H1 (cell line): Measurements from ENCODE around the gene ZNF92. TPM values are rescaled to one million over a fixed set of nuclear protein-coding genes. Genes with fewer than 3 reads are reported as not detected.

Source experiments
- CTCF ChIA-PET: fragments of 300-600 bp; sonication (Branson Sonifier 250); formaldehyde crosslinking; loops from one replicate; lab custom pipeline; 2021; ENCODE audit not compliant: partially characterized antibody; lab: Charles Lee
- POLR2A ChIA-PET: fragments of 300-600 bp; sonication (Branson Sonifier 250); formaldehyde crosslinking; loops from one replicate; lab custom pipeline; 2021; ENCODE audit warnings: inconsistent platforms; ENCODE audit not compliant: partially characterized antibody; lab: Charles Lee
- DNase-seq, 2 experiments: peaks; one replicate each; pipeline versions ENCODE4 v3.0.0 to v3.0.0-alpha.2; 2010 to 2022; ENCODE audit warnings: low spot score in 2 of 2, low read depth in 1 of 2, mixed read lengths in 1 of 2
- FAIRE-seq: peaks from 2 replicates; lab custom pipeline; 2011; peaks lifted over from hg19 to GRCh38; lab: Jason Lieb, UNC
- H2AFZ ChIP-seq: 2 replicates; pipeline ENCODE4 v1.8.1; 2012; ENCODE audit warnings: low read length, inconsistent platforms
- H2AK5ac ChIP-seq: 2 replicates; pipeline ENCODE4 v1.6.1; 2013; ENCODE audit warnings: low read depth, low read length
- H2BK120ac ChIP-seq: replicated peaks from 2 replicates; pipeline ENCODE3; 2013; ENCODE audit warnings: low read depth, low read length, inconsistent platforms
- H2BK12ac ChIP-seq: 2 replicates; pipeline ENCODE4 v1.6.1; 2013; ENCODE audit warnings: low read depth, low read length
- H2BK15ac ChIP-seq: 2 replicates; pipeline ENCODE4 v1.6.1; 2013; ENCODE audit warnings: low read length
- H2BK20ac ChIP-seq: 2 replicates; pipeline ENCODE4 v1.6.1; 2013; ENCODE audit warnings: low read length
- H2BK5ac ChIP-seq: 2 replicates; pipeline ENCODE4 v1.6.1; 2013; ENCODE audit warnings: low read depth, low read length
- H3K14ac ChIP-seq: 2 replicates; pipeline ENCODE4 v1.6.1; 2013; ENCODE audit warnings: inconsistent platforms; ENCODE audit not compliant: insufficient read length
- H3K18ac ChIP-seq: 2 replicates; pipeline ENCODE4 v1.6.1; 2013; ENCODE audit warnings: low read length; ENCODE audit errors: extremely low read depth
- H3K23ac ChIP-seq: 2 replicates; pipeline ENCODE4 v1.6.1; 2013; ENCODE audit warnings: inconsistent platforms; ENCODE audit not compliant: insufficient read length
- H3K23me2 ChIP-seq: 2 replicates; pipeline ENCODE4 v1.6.1; 2013; ENCODE audit warnings: low read depth, low read length
- H3K27ac ChIP-seq: 2 replicates; pipeline ENCODE4 v1.6.1; 2011; ENCODE audit warnings: low read depth, low read length, inconsistent platforms
- H3K27me3 ChIP-seq, 4 experiments: replicated peaks in 1 of 4; 1 replicate in 1 of 4; 2 replicates in 3 of 4; pipeline versions ENCODE4 v1.6.1 to v1.8.1; 2011 to 2013; ENCODE audit warnings: low read length in 3 of 4, mild to moderate bottlenecking in 3 of 4, inconsistent platforms in 2 of 4, mixed read lengths in 2 of 4, moderate library complexity in 1 of 4; ENCODE audit not compliant: control insufficient read depth in 3 of 4, insufficient read depth in 3 of 4; ENCODE audit errors: extremely low read depth in 1 of 4
- H3K36me3 ChIP-seq, 4 experiments: 2 replicates each; pipeline versions ENCODE4 v1.6.1 to v1.8.1; 2011 to 2013; ENCODE audit warnings: mild to moderate bottlenecking in 4 of 4, low read length in 3 of 4, moderate library complexity in 2 of 4, control low read depth in 1 of 4, inconsistent platforms in 1 of 4; ENCODE audit not compliant: insufficient read depth in 4 of 4, control insufficient read depth in 2 of 4
- H3K4ac ChIP-seq: replicated peaks from 2 replicates; pipeline ENCODE3; 2013; ENCODE audit warnings: low read length, low read depth, mixed read lengths, inconsistent platforms; ENCODE audit not compliant: insufficient read length
- H3K4me1 ChIP-seq, 4 experiments: replicated peaks in 1 of 4; 1 replicate in 1 of 4; 2 replicates in 3 of 4; pipeline versions ENCODE4 v1.6.1 to v1.8.1; 2011 to 2013; ENCODE audit warnings: low read length in 3 of 4, inconsistent platforms in 2 of 4, mixed read lengths in 1 of 4; ENCODE audit not compliant: insufficient read depth in 4 of 4, control insufficient read depth in 3 of 4
- H3K4me2 ChIP-seq, 2 experiments: 2 replicates each; pipeline versions ENCODE4 v1.6.1 to v1.8.1; 2011 to 2013; ENCODE audit warnings: low read depth in 2 of 2, low read length in 2 of 2, control low read depth in 1 of 2, inconsistent platforms in 1 of 2, mild to moderate bottlenecking in 1 of 2; ENCODE audit not compliant: insufficient read depth in 1 of 2
- H3K4me3 ChIP-seq, 4 experiments: fragments of 200-600, 300-600 bp in 1 of 4; sonication (generic), shearing (Covaris generic), sonication (Bioruptor Twin) in 1 of 4; 2 replicates each; pipeline versions ENCODE4 v1.5.1 to v1.8.1; 2011 to 2016; ENCODE audit warnings: low read length in 4 of 4, low read depth in 3 of 4, control low read depth in 2 of 4, inconsistent platforms in 2 of 4, mild to moderate bottlenecking in 2 of 4, mixed read lengths in 1 of 4, moderate library complexity in 1 of 4; ENCODE audit not compliant: insufficient read depth in 2 of 4; ENCODE audit errors: extremely low read depth in 1 of 4
- H3K56ac ChIP-seq: replicated peaks from 2 replicates; pipeline ENCODE3; 2013; ENCODE audit warnings: low read depth, mild to moderate bottlenecking, mixed read lengths, low read length, inconsistent platforms; ENCODE audit not compliant: insufficient read length
- H3K79me1 ChIP-seq: 2 replicates; pipeline ENCODE4 v1.6.1; 2013; ENCODE audit warnings: low read depth, low read length, control low read depth
- H3K79me2 ChIP-seq, 2 experiments: 2 replicates each; pipeline versions ENCODE4 v1.6.1 to v1.8.1; 2012 to 2013; ENCODE audit warnings: low read length in 2 of 2, mild to moderate bottlenecking in 2 of 2, inconsistent platforms in 1 of 2; ENCODE audit not compliant: insufficient read depth in 2 of 2, control insufficient read depth in 1 of 2
- H3K9ac ChIP-seq, 4 experiments: replicated peaks in 1 of 4; 1 replicate in 1 of 4; 2 replicates in 3 of 4; pipeline versions ENCODE4 v1.6.1 to v1.8.1; 2011 to 2013; ENCODE audit warnings: low read depth in 3 of 4, low read length in 3 of 4, control low read depth in 2 of 4, mild to moderate bottlenecking in 2 of 4, moderate library complexity in 2 of 4, inconsistent platforms in 1 of 4; ENCODE audit errors: extremely low read depth in 1 of 4
- H3K9me3 ChIP-seq, 2 experiments: 2 replicates each; pipeline versions ENCODE4 v1.6.1 to v1.8.1; 2012 to 2013; ENCODE audit warnings: mild to moderate bottlenecking in 2 of 2, moderate library complexity in 2 of 2, control low read depth in 1 of 2, inconsistent platforms in 1 of 2, low read depth in 1 of 2, low read length in 1 of 2, mixed read lengths in 1 of 2; ENCODE audit not compliant: insufficient read depth in 2 of 2
- H4K20me1 ChIP-seq, 2 experiments: replicated peaks in 1 of 2; 2 replicates each; pipeline versions ENCODE3 to v1.8.1; 2011 to 2013; ENCODE audit warnings: inconsistent platforms in 2 of 2, low read length in 2 of 2, mild to moderate bottlenecking in 1 of 2; ENCODE audit not compliant: insufficient read depth in 2 of 2, control insufficient read depth in 1 of 2
- H4K5ac ChIP-seq: 2 replicates; pipeline ENCODE4 v1.6.1; 2013; ENCODE audit warnings: low read length, low read depth, mixed read lengths, inconsistent platforms; ENCODE audit not compliant: insufficient read length
- H4K8ac ChIP-seq: 2 replicates; pipeline ENCODE4 v1.8.0; 2013; ENCODE audit warnings: mild to moderate bottlenecking, moderate library complexity, low read length, inconsistent platforms; ENCODE audit not compliant: insufficient read depth; ENCODE audit errors: extremely low read depth
- H4K91ac ChIP-seq: replicated peaks from 2 replicates; pipeline ENCODE3; 2013; ENCODE audit warnings: low read length, mixed read lengths, inconsistent platforms; ENCODE audit not compliant: insufficient read length
- ASH2L ChIP-seq: fragments of 200-600, 300-600 bp; sonication (generic); IDR thresholded peaks from one replicate; pipeline ENCODE4 v1.7.1; 2017; ENCODE audit warnings: low read length
- BCL11A ChIP-seq, 2 experiments: IDR thresholded peaks; one replicate each; pipeline ENCODE4 v1.6.1; 2011; ENCODE audit warnings: low read depth in 2 of 2, low read length in 2 of 2, mild to moderate bottlenecking in 2 of 2
- CEBPB ChIP-seq: IDR thresholded peaks from 2 replicates; pipeline ENCODE4 v1.6.1; 2012; ENCODE audit warnings: low read depth, low read length
- EGR1 ChIP-seq: IDR thresholded peaks from 2 replicates; pipeline ENCODE4 v1.6.1; 2011; ENCODE audit warnings: low read depth, low read length, borderline replicate concordance
- EP300 ChIP-seq, 2 experiments: IDR thresholded peaks; 1 replicate in 1 of 2; 2 replicates in 1 of 2; pipeline ENCODE4 v1.6.1; 2011 to 2012; ENCODE audit warnings: low read depth in 2 of 2, low read length in 2 of 2, mild to moderate bottlenecking in 2 of 2, borderline replicate concordance in 1 of 2, inconsistent platforms in 1 of 2, moderate library complexity in 1 of 2
- NRF1 ChIP-seq: IDR thresholded peaks from 2 replicates; pipeline ENCODE4 v1.6.1; 2011; ENCODE audit warnings: mild to moderate bottlenecking, low read depth, low read length, improper control_type of control experiment
- PHF8 ChIP-seq: fragments of 200-600 bp; sonication (generic); conservative IDR thresholded peaks from 2 replicates; pipeline ENCODE4 v1.7.1; 2012; ENCODE audit warnings: low read depth, mild to moderate bottlenecking, inconsistent platforms, low read length, moderate library complexity
- POLR2A ChIP-seq, 2 experiments: IDR thresholded peaks; 1 replicate in 1 of 2; 2 replicates in 1 of 2; pipeline ENCODE4 v1.6.1; 2011; ENCODE audit warnings: low read depth in 2 of 2, low read length in 2 of 2, mild to moderate bottlenecking in 2 of 2; ENCODE audit errors: control extremely low read depth in 1 of 2
- RBBP5 ChIP-seq: IDR thresholded peaks from 2 replicates; pipeline ENCODE4 v1.7.1; 2012; ENCODE audit warnings: low read depth, mild to moderate bottlenecking, inconsistent platforms, low read length, moderate library complexity, borderline replicate concordance
- SP2 ChIP-seq: IDR thresholded peaks from 2 replicates; pipeline ENCODE4 v1.6.1; 2012; ENCODE audit warnings: mild to moderate bottlenecking, low read length, inconsistent platforms
- YY1 ChIP-seq: IDR thresholded peaks from 2 replicates; pipeline ENCODE4 v1.6.1; 2011; ENCODE audit warnings: low read depth, mild to moderate bottlenecking, low read length
- ZNF274 ChIP-seq: IDR thresholded peaks from 2 replicates; pipeline ENCODE4 v1.7.0; 2012; ENCODE audit warnings: low read length, borderline replicate concordance; ENCODE audit errors: extremely low read depth
- WGBS, 2 experiments: shearing (Covaris generic) in 1 of 2; methylation state at CpG; one replicate each; pipeline versions ENCODE4 v1.1.6 to v1.1.7; 2013 to 2015; ENCODE audit warnings: low lambda C conversion rate in 2 of 2, mixed read lengths in 2 of 2, inconsistent platforms in 1 of 2, low coverage in 1 of 2, missing lambda C conversion rate in 1 of 2; ENCODE audit not compliant: insufficient replicate concordance in 2 of 2, insufficient coverage in 1 of 2, insufficient read length in 1 of 2; ENCODE audit errors: extremely low coverage in 1 of 2, missing lambda C conversion rate in 1 of 2; 5-methylcytosine and 5-hydroxymethylcytosine counted together
- polyA plus RNA-seq, 7 experiments: library from polyadenylated mRNA; depleted of rRNA in 3 of 7; stranded (reverse) in 5 of 7; unstranded in 2 of 7; fragments of >200 nt in 5 of 7; fragments of 200-250 nt in 2 of 7; gene quantifications; 1 replicate in 5 of 7; 2 replicates in 1 of 7; 4 replicates in 1 of 7; pipeline versions ENCODE4 v1.2.1 to v1.2.3, GENCODE V29; 2011 to 2013; ENCODE audit warnings: missing spikeins in 2 of 7, mixed read lengths in 2 of 7
- total RNA-seq: library from RNA; stranded (reverse); fragmentation: NEBNext Ultra II Directional; extraction: Animal tissue kit (Norgen Biotek cat#: 25700); gene quantifications from 2 replicates; pipeline ENCODE4 v1.2.1, GENCODE V29; 2021
- TF ChIP-seq, protein P1 (sequence below): IDR thresholded peaks from 2 replicates; pipeline ENCODE4 v1.6.1; 2012; ENCODE audit warnings: inconsistent platforms
- TF ChIP-seq, protein P2 (sequence below): IDR thresholded peaks from 2 replicates; pipeline ENCODE4 v1.6.1; 2012; ENCODE audit warnings: inconsistent platforms

ZNF92 gene
- total and polyA plus RNA-seq, 2 of the 8 experiments (the other 6 are each of a cell fraction or from before 2014, with no cell fraction given) = 2.8 to 39.8 TPM

DNA sequence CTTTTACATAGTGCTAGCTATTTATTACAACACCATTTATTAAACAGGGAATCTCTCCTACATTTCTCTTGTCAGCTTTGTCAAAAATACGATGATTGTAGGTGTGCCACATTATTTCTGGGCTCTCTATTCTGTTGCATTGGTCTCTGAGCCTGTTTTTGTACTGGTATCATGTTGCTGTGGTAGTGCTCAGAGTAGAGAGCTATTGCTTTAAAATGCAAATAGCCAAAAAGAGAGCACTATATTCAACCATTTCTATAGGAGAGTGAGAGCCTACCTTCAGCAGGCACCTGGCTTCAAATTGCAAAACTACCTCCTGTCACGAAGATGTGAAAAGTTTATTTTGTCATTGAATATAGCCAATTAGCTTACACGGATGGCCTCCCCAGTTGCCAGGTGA lies 8.1 kb downstream of the ZNF92 start:
- Histone ChIP-seq H3K4ac (no peak overlapping the region), H3K4me2 (peak overlapping the region; percentile 41 to 42; a peak in 3 of 4 replicates), H3K56ac (no peak overlapping the region), H3K36me3 (peaks cover 0 to 13% (median 2%) of the 10 kb centered on the region in 4 experiments; a peak in 3 of 8 replicates), H3K18ac (no peak overlapping the region), H2BK15ac (no peak overlapping the region), H3K14ac (no peak overlapping the region)
- TF ChIP-seq SP2 (no peak), YY1 (no peak), NRF1 (no peak), ASH2L (no peak), ZNF274 (no peak), POLR2A (IDR thresholded peaks at IDR 0.05; ENCODE audit: control extremely low read depth in 1 of 2, low read depth in 2 of 2, low read length in 2 of 2) (no peak), EGR1 (no peak), PHF8 (no peak), EP300 (IDR thresholded peaks at IDR 0.05; ENCODE audit: borderline replicate concordance in 1 of 2, low read depth in 2 of 2, low read length in 2 of 2) (no peak), RBBP5 (no peak), CEBPB (no peak), BCL11A (IDR thresholded peaks at IDR 0.05; ENCODE audit: low read depth in 2 of 2, low read length in 2 of 2) (no peak)
- TF ChIP-seq, protein P1, sequence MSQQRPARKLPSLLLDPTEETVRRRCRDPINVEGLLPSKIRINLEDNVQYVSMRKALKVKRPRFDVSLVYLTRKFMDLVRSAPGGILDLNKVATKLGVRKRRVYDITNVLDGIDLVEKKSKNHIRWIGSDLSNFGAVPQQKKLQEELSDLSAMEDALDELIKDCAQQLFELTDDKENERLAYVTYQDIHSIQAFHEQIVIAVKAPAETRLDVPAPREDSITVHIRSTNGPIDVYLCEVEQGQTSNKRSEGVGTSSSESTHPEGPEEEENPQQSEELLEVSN = no peak
- TF ChIP-seq, protein P2, sequence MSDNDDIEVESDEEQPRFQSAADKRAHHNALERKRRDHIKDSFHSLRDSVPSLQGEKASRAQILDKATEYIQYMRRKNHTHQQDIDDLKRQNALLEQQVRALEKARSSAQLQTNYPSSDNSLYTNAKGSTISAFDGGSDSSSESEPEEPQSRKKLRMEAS = no peak
- TF ChIP-seq, all 59 proteins: peak for 0
- Histone ChIP-seq H3K4me3 (peak overlapping the region in 1 of 4 experiments; percentile 37; a peak in 1 of 8 replicates), H2BK12ac (no peak overlapping the region), H3K79me1 (peaks cover 2% of the 10 kb centered on the region), H3K27ac (no peak overlapping the region), H3K9me3 (no peaks in the 10 kb centered on the region), H4K5ac (no peak overlapping the region), H2BK20ac (no peak overlapping the region), H2BK120ac (no peak overlapping the region), H2AK5ac (no peak overlapping the region), H4K91ac (no peak overlapping the region), H3K23me2 (peaks cover 2% of the 10 kb centered on the region; the same call in 1 of the 2 replicates), H2BK5ac (no peak overlapping the region), H3K9ac (no peak overlapping the region), H3K23ac (no peak overlapping the region), H4K20me1 (peaks cover 14 to 17% of the 10 kb centered on the region in 2 experiments), H3K4me1 (peaks cover 0 to 9% (median 0%) of the 10 kb centered on the region in 4 experiments; a peak in 1 of 7 replicates), H3K27me3 (no peaks in the 10 kb centered on the region), H2AFZ (no peak overlapping the region), H4K8ac (no peak overlapping the region), H3K79me2 (peaks cover 22 to 96% of the 10 kb centered on the region in 2 experiments)
- FAIRE-seq = no peak
- CTCF ChIA-PET = no interaction called here
- no peak for DNase-seq
- WGBS, 2 experiments = 57% methylated on average over 3 of the region's 3 CpGs; no CpG with 5 or more reads in 1 of the 2 experiments
- POLR2A ChIA-PET = interaction anchor here (5.2 kb wide), 1 partner anchor 7 kb away, joined by 41 read pairs; the partner anchor contains the start of gene ZNF92
